ENCODE results near the gene ACOT11. TPM values are rescaled to one million over a fixed set of nuclear protein-coding genes. Genes with fewer than 3 reads are reported as not detected.

ACOT11 gene
- total and polyA plus RNA-seq, 10 of the 15 experiments (the other 5 are each of a cell fraction or from before 2014, with no cell fraction given), result 0.04 to 0.85 (median 0.39) TPM; not detected in 1

GRCh38 chr1:54559771-54560231 is 11.8 kb downstream of the ACOT11 start:
- Histone ChIP-seq H4K20me1 (ENCODE audit: control insufficient read depth, insufficient read depth) (no peaks in the 10 kb centered on the region), H3K27me3 (replicated peaks in 1 of 2; ENCODE audit: control insufficient read depth in 2 of 2, insufficient read depth in 2 of 2, low read length in 1 of 2) (no peaks in the 10 kb centered on the region; a peak in 1 of 4 replicates), H3K4me3 (no peak overlapping the region), H3K79me2 (ENCODE audit: control insufficient read depth, insufficient read depth, low read length) (no peaks in the 10 kb centered on the region), H2AFZ (ENCODE audit: control insufficient read depth, low read depth, low read length) (no peak overlapping the region), H3K9me3 (replicated peaks; ENCODE audit: control insufficient read depth, insufficient read depth, low read length) (0 out of 3 replicates have a peak, but pooled peaks cover 2% of the 10 kb centered on the region), H3K27ac (ENCODE audit: control insufficient read depth, insufficient read depth) (no peak overlapping the region), H3K36me3 (ENCODE audit: control insufficient read depth in 2 of 2, insufficient read depth in 2 of 2, low read length in 1 of 2) (no peaks in the 10 kb centered on the region), H3K4me1 (ENCODE audit: control insufficient read depth, insufficient read depth, low read length) (no peaks in the 10 kb centered on the region), H3K9ac (ENCODE audit: control insufficient read depth, insufficient read depth, low read length) (no peak overlapping the region), H3K4me2 (ENCODE audit: control insufficient read depth, insufficient read depth) (no peak overlapping the region)
- DNase-seq (ENCODE audit: low read depth, low spot score), result no peak
- ChIA-PET CTCF (no interaction called here), RAD21 (ENCODE audit: unreplicated experiment) (no interaction called here), POLR2A (no interaction called here), SMC1A (ENCODE audit: uncharacterized antibody, unreplicated experiment) (no interaction called here)
- no peak for FAIRE-seq
- in situ Hi-C loops (cut with MboI), result no loop called here
- ATAC-seq, result no peak
- BruUV-seq (replicated peaks), result no TSS peak
- no peak for TF ChIP-seq GATAD2B (conservative IDR thresholded peaks at IDR 0.05; ENCODE audit: low read depth)
- no peak for TF ChIP-seq MTA2 (IDR thresholded peaks at IDR 0.05; ENCODE audit: low read depth)
- no peak for TF ChIP-seq TCF7 (IDR thresholded peaks at IDR 0.05; ENCODE audit: borderline replicate concordance)
- TF ChIP-seq GABPA (IDR thresholded peaks at IDR 0.05; ENCODE audit: low read depth), result no peak
- TF ChIP-seq NBN (IDR thresholded peaks at IDR 0.05), result no peak
- TF ChIP-seq, protein P1, sequence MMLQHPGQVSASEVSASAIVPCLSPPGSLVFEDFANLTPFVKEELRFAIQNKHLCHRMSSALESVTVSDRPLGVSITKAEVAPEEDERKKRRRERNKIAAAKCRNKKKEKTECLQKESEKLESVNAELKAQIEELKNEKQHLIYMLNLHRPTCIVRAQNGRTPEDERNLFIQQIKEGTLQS (IDR thresholded peaks at IDR 0.05; ENCODE audit: borderline replicate concordance, extremely low read depth, low read depth, low read length), result no peak
- TF ChIP-seq, protein P2, sequence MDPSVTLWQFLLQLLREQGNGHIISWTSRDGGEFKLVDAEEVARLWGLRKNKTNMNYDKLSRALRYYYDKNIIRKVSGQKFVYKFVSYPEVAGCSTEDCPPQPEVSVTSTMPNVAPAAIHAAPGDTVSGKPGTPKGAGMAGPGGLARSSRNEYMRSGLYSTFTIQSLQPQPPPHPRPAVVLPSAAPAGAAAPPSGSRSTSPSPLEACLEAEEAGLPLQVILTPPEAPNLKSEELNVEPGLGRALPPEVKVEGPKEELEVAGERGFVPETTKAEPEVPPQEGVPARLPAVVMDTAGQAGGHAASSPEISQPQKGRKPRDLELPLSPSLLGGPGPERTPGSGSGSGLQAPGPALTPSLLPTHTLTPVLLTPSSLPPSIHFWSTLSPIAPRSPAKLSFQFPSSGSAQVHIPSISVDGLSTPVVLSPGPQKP (IDR thresholded peaks at IDR 0.05; ENCODE audit: low read depth, low read length), result no peak
- TF ChIP-seq HDAC6 (IDR thresholded peaks at IDR 0.05; ENCODE audit: unreplicated experiment), result no peak
- WGBS (ENCODE audit: insufficient coverage, insufficient replicate concordance, low lambda C conversion rate, missing lambda C conversion rate), result 0% methylated on average over 3 of the region's 3 CpGs
- intact Hi-C loops (cut with micrococcal nuclease; ENCODE audit: unreplicated experiment), result no loop called here
